DMS53 treated with DMSO at 0.1 percent for 48 hours (cell line): ENCODE data around the gene SYTL2.

Source experiments
- DNase-seq: peaks from one replicate; lab custom pipeline; 2025; ENCODE audit not compliant: unreplicated experiment; lab: John Stamatoyannopoulos, UW

SYTL2 gene

DNA sequence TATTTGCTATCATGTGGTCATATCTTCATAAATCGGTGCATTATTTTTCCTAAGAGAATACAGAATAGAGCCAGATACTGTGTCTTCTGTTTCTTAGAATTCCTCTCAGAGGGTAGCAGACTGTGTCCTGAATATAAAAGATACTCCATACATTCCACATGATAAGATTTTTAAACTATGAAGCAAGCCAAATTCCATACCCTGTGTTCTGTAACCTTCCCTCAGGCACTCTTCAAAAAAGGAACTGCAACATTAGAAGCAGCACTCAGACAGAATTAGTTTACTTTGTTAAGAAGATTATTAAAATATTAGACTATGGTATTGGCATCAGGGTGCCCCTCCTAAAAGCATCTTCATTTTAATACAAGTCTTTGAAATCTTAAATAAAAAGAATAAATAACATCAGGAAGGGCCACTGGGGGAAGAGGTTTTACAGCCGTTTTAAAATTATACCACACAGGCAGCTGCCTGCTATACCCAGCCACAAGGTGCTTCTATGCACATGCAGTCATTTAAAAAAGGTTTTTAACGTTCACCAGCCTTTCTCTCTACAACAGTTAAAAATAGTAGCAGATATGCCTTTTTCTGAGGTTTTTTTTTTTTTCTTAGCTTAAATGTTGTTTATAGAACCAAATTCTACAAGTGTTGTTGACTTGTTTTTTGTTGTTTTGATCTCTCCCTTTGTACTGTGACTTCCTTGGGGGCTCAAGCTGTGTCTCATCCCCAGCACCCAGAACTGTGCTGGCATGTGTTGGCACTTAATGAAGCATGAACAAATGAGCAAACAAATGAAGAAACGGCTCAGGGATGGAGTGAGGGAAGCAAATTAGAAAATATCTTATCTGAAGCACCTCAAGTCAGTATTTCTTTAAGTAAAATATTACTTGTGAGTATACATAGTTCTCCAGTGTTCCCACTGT is 70.2 kb downstream of the SYTL2 start:
- no peak for DNase-seq

DNA sequence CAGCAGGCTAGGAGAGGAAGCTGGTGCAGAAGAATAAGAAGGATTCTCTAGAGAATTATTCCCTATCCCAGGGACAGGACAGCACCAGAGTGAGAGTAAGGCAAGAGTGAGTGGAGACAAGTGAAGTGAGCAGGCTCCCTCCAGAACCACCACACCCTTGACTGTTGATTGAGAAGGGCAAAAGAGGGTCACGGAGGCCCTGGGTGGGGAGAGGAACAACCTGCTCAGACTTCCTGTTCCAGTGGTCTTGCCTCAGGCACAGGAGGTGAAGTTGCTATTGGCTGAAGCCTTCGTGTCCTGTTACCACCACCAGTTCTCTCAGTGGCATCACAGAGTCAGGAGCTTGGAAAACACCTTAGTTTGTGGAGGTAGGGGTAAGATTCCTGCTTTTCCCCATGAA is 73.2 kb downstream of the SYTL2 start:
- no peak for DNase-seq

GRCh38 chr11:85735876-85736460 is 75.0 kb downstream of the SYTL2 start:
- DNase-seq, result no peak

GRCh38 chr11:85732965-85733364 is 78.0 kb downstream of the SYTL2 start:
- no peak for DNase-seq

DNA sequence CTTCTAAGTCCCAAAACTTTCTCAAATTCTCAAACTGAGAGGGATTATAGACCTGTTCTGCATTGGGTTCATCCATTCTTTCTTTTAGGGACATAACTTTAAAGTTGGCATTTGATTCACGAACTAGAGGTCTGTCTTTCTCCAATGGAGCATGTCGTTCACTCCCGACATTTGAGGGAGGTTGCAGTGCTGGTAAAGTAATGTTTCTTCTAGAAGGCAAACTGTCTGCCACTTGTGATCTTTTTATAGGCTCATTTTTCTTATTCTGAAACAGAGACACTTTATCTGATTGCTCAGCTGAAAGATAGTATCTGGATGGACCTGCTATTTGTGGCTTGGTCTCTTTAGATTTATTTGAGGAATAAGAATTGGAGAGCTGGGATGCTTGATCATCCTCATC is 84.6 kb downstream of the SYTL2 start:
- DNase-seq, result no peak

DNA sequence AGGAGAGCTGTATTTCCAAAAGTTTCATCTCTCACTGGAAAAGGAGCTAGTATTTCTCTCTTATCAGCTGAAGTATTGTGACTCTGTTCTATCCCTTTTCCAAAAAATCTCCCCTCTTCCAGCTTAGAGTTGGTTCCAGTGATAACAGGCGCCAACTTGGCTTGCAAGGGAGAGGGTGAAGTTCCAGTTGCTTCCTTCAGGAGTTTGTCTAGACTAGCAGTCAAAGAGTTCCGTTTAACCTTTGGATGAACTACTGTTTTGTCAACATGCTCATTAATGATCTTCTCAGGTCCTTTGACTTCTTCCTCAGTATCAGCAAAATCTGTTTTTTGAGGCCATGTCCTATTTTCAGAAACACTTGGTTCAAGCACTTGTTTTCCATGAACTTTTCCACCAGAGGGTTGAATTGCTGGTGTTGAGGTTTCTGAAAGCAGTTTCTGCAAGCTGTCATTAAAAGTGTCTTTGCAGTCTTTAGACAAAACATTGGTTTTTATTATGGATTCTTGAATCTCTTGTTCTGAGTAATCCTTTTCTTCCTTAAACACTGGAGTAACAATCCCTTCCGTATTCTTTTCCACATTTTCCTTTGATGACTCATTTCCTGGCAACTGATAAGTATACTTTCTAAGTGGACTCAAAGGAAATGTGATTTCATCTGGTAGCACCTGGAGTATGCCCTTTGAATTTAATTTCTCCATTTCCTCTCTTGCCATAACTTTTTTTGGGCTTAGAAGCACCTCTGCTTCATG is 85.3 kb downstream of the SYTL2 start:
- DNase-seq, result peak; percentile 70

- no peak for DNase-seq
Measured at GRCh38 chr11:85724748-85725465, 86.0 kb downstream of the SYTL2 start.

DNA sequence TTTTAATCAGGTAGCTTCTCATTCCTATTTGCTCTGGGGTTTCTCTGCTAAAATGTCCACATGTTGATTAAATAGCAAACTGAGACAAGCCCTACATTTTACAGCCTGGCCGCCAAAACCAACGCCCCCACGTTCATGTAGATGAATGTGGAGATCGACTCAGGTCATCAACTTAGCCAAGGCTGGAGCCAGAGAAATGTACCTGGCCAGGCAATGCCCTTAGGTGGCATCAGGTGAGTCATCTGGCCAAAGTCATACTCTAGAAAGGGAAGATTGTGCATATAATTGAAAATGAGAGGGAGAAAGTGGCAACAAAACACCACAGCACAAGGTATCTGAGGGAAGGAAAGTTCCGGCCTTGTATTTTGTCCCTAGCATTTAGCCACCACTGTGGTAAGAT is 87.9 kb downstream of the SYTL2 start:
- no peak for DNase-seq

DNA sequence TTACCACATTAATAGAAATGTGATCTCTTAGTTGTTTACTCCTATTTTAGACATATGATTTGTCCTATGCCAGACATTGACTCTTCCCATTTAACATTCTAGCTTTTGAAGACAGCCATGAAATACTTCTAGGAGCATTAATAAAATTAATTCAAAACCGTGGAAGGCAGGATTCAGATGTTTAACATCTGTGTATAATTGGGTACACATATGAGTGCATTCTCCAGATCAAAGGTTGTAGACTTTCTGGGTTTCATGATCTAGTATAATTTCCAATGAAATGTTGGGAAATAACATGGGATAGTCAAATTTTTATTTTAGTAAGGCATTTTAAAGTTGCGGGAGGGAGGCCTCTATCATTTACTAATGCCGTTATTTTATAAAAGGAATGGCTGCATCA is 89.8 kb downstream of the SYTL2 start:
- no peak for DNase-seq

GRCh38 chr11:85718991-85719807 is 91.7 kb downstream of the SYTL2 start:
- DNase-seq, result peak; percentile 35

DNA sequence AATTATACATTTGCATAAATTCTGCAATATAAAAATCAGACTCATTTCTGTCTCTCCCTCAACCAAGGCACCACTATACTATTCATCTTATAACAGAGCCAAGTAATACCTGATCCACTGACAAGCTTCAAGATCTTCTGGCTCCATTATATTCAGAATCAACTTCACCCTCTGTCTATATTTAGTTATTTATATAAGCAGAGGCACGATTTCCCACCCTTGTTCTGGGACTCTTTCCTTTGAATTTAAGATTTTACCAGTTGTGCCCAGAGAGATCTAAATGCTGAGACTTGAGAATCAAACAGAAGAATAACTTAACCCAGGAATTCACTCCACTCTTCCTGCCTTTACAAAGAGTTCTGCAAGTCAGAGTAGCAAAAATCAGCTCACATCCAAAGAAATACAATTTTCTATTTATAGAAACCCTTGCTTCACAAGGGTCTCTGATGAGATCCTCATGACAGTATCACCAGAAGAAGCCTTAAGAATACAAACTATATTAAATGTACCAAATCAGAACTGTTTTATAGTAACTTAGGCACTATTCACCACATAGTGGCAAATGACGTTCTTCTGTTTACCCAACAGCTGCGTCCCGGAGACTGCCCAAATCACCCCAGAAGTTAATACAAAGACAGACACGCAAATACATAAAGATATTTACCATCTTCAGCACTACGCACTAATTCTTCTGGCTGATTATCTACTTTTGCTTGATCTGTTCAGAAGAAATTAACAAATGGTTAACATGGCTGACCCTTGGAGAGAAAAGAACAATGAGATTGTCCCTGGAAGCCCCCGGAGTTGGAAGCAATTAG is 92.6 kb downstream of the SYTL2 start:
- DNase-seq, result no peak

DNA sequence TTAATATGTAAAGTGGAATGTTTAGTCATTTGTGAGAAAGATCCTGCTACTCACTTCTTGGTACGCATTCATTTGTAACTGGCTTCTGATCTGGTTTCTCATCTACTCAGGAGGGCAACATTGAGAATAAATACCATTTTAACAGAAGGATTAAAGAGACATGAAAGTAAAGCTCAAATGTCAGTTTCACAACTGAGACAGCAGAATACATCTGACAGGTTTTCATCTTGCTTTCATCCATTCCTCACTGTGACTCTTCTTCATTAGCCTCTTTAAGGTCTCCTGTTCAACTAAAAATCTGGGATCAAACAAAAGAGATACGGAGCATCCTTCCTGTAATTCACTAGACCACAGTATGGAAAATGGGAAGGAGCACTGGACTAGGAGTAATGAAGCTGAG is 93.5 kb downstream of the SYTL2 start:
- DNase-seq, result no peak

DNA sequence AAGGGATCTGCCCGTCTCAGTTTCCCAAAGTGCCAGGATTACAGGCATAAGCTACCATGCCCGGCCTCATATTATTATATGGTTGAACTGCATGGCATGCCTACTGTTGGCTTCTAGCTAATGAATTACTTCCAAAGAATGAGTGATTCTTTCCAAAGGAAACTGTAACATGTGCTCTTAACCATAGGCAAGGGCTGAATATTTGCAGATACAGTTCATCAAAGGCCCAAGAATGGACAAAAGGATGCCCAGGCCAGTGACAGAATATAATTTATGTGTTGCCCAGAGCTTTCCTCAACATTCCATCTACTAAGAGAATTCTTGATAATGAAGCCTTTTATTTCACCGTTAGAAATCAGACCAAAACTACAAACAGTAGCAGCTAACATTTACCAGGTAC is 98.0 kb downstream of the SYTL2 start:
- no peak for DNase-seq

DNA sequence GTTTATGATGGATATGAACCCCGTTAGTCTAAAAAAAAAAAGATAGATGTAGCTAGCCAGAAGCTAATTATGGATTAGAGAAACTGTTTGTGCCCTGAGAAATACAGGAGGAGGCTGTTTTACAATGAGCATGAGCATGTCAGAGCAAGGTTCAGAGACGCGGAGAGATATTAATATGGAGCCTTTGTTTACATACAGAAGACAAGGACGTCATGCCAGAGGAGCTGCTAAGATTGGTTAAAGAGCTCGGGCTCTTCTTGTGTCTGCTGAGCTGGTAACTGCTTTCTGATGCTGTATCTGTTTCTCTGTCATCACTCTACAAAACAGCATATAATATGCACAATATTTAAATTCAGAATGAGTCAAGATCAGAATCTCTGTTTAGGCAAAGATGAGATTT is 100.0 kb downstream of the SYTL2 start:
- no peak for DNase-seq

GRCh38 chr11:85709941-85710702 is 100.8 kb downstream of the SYTL2 start:
- no peak for DNase-seq

DNA sequence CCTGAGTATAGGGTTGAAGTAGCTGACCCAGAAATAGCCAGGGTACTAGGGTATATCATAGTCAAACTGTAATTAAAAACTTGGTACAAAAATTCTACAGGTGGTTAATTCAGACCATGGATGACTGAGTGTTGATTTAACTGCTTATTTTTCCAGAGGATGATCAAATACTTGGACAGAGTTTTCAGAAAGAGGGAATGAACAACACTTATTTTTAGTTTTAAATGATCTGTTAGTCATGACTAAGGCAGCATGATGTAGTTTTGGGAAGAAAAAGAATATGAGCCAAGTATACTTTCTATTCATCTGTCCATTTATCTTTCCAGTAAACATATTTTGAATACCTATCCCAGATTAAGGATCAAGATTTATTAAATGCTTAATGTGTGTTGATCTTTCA is 105.1 kb downstream of the SYTL2 start:
- DNase-seq, result no peak

- no peak for DNase-seq
Measured at GRCh38 chr11:85704967-85705366, 106.0 kb downstream of the SYTL2 start.

DNA sequence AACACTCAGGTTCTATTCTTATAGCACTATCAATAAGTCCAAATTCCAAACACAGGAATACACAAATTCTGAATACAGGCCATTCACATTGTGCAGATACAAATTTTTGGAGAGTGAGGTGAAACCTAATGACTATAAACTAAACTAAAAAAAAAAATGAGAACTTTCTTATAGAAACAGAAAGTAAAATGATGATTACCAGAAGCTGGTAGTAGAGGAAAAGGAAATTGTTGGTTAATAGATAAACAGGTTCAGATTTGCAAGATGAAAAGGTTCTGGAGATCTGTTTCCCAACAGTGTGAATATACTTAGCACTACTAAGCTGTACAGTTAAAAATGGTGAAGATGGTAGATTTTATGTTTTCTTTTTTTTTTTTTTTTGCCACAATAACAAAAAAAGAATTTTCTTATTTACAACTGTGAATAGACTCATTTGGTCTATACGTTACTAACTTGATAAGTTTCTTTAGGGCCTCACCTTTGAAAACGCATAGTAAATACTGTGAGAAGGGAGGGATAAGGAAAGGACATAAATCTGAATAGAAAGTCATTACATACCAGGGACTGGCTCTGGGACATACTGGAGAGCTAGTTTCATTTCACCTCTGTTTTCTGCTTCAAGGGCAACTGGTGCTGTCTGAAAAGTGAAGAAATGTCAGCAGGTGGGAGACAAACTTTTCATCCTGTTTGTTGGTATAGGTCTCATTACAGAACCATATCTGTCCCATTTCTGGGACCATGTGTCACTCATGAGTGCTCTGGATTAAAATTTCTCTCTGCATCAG is 110.8 kb downstream of the SYTL2 start:
- no peak for DNase-seq
